ENCODE results near the gene DEPP1.

DEPP1 gene

GRCh38 chr10:44962870-44963738, 15.5 kb downstream of the DEPP1 start:
- Histone ChIP-seq H3K9me3 (ENCODE audit: insufficient read depth, low read length) (no peaks in the 10 kb centered on the region), H3K9ac (ENCODE audit: insufficient read length, low read depth) (no peak overlapping the region), H3K4me1 (ENCODE audit: insufficient read depth, insufficient read length) (peaks cover 9% of the 10 kb centered on the region), H3K36me3 (ENCODE audit: insufficient read depth, insufficient read length, low read length) (peaks cover 4% of the 10 kb centered on the region), H3K27me3 (ENCODE audit: insufficient read depth, insufficient read length) (peaks cover 9% of the 10 kb centered on the region), H3K4me3 (ENCODE audit: insufficient read length, low read depth) (no peak overlapping the region)
- TF ChIP-seq YY1 (IDR thresholded peaks at IDR 0.05; ENCODE audit: insufficient read depth, insufficient read length): no peak
- no peak for TF ChIP-seq SUZ12 (IDR thresholded peaks at IDR 0.05; ENCODE audit: extremely low read depth, insufficient read depth, insufficient read length)
- no peak for TF ChIP-seq ZNF274 (IDR thresholded peaks at IDR 0.05; ENCODE audit: low read depth, low read length)
- no peak for DNase-seq (ENCODE audit: low read depth, low spot score)

- TF ChIP-seq SUZ12 (IDR thresholded peaks at IDR 0.05; ENCODE audit: extremely low read depth, insufficient read depth, insufficient read length) (no peak), ZNF274 (IDR thresholded peaks at IDR 0.05; ENCODE audit: low read depth, low read length) (no peak), YY1 (IDR thresholded peaks at IDR 0.05; ENCODE audit: insufficient read depth, insufficient read length) (no peak)
- peaks cover 9% of the 10 kb centered on the region for H3K4me1 ChIP-seq (ENCODE audit: insufficient read depth, insufficient read length)
- H3K36me3 ChIP-seq (ENCODE audit: insufficient read depth, insufficient read length, low read length): peaks cover 4% of the 10 kb centered on the region
- no peaks in the 10 kb centered on the region for H3K9me3 ChIP-seq (ENCODE audit: insufficient read depth, low read length)
- H3K9ac ChIP-seq (ENCODE audit: insufficient read length, low read depth): no peak overlapping the region
- no peak overlapping the region for H3K4me3 ChIP-seq (ENCODE audit: insufficient read length, low read depth)
- DNase-seq (ENCODE audit: low read depth, low spot score): no peak
- H3K27me3 ChIP-seq (ENCODE audit: insufficient read depth, insufficient read length): peaks cover 9% of the 10 kb centered on the region
These were observed 16.5 kb downstream of the DEPP1 start for GRCh38 chr10:44961931-44962750.

GRCh38 chr10:44961230-44961571, 17.4 kb downstream of the DEPP1 start:
- Histone ChIP-seq H3K36me3 (ENCODE audit: insufficient read depth, insufficient read length, low read length) (peaks cover 10% of the 10 kb centered on the region), H3K27me3 (ENCODE audit: insufficient read depth, insufficient read length) (peaks cover 9% of the 10 kb centered on the region), H3K4me3 (ENCODE audit: insufficient read length, low read depth) (no peak overlapping the region), H3K4me1 (ENCODE audit: insufficient read depth, insufficient read length) (peaks cover 7% of the 10 kb centered on the region), H3K9ac (ENCODE audit: insufficient read length, low read depth) (no peak overlapping the region), H3K9me3 (ENCODE audit: insufficient read depth, low read length) (no peaks in the 10 kb centered on the region)
- no peak for TF ChIP-seq ZNF274 (IDR thresholded peaks at IDR 0.05; ENCODE audit: low read depth, low read length)
- no peak for TF ChIP-seq SUZ12 (IDR thresholded peaks at IDR 0.05; ENCODE audit: extremely low read depth, insufficient read depth, insufficient read length)
- no peak for TF ChIP-seq YY1 (IDR thresholded peaks at IDR 0.05; ENCODE audit: insufficient read depth, insufficient read length)
- DNase-seq (ENCODE audit: low read depth, low spot score): no peak

GRCh38 chr10:44960482-44961229, 18.0 kb downstream of the DEPP1 start:
- TF ChIP-seq SUZ12 (IDR thresholded peaks at IDR 0.05; ENCODE audit: extremely low read depth, insufficient read depth, insufficient read length) (no peak), ZNF274 (IDR thresholded peaks at IDR 0.05; ENCODE audit: low read depth, low read length) (no peak), YY1 (IDR thresholded peaks at IDR 0.05; ENCODE audit: insufficient read depth, insufficient read length) (no peak)
- Histone ChIP-seq H3K4me1 (ENCODE audit: insufficient read depth, insufficient read length) (peaks cover 6% of the 10 kb centered on the region), H3K36me3 (ENCODE audit: insufficient read depth, insufficient read length, low read length) (peaks cover 15% of the 10 kb centered on the region), H3K9me3 (ENCODE audit: insufficient read depth, low read length) (no peaks in the 10 kb centered on the region), H3K27me3 (ENCODE audit: insufficient read depth, insufficient read length) (peaks cover 9% of the 10 kb centered on the region), H3K4me3 (ENCODE audit: insufficient read length, low read depth) (peak overlapping the region; percentile 64), H3K9ac (ENCODE audit: insufficient read length, low read depth) (peak overlapping the region; percentile 34)
- no peak for DNase-seq (ENCODE audit: low read depth, low spot score)

GRCh38 chr10:44960088-44960460, 18.5 kb downstream of the DEPP1 start:
- TF ChIP-seq SUZ12 (IDR thresholded peaks at IDR 0.05; ENCODE audit: extremely low read depth, insufficient read depth, insufficient read length): no peak
- no peak for TF ChIP-seq YY1 (IDR thresholded peaks at IDR 0.05; ENCODE audit: insufficient read depth, insufficient read length)
- no peak for TF ChIP-seq ZNF274 (IDR thresholded peaks at IDR 0.05; ENCODE audit: low read depth, low read length)
- Histone ChIP-seq H3K36me3 (ENCODE audit: insufficient read depth, insufficient read length, low read length) (peaks cover 16% of the 10 kb centered on the region), H3K9me3 (ENCODE audit: insufficient read depth, low read length) (no peaks in the 10 kb centered on the region), H3K27me3 (ENCODE audit: insufficient read depth, insufficient read length) (peaks cover 9% of the 10 kb centered on the region), H3K9ac (ENCODE audit: insufficient read length, low read depth) (peak overlapping the region; percentile 79), H3K4me3 (ENCODE audit: insufficient read length, low read depth) (peak overlapping the region; percentile 64), H3K4me1 (ENCODE audit: insufficient read depth, insufficient read length) (peaks cover 3% of the 10 kb centered on the region)
- no peak for DNase-seq (ENCODE audit: low read depth, low spot score)

GRCh38 chr10:44959247-44960087, 19.1 kb downstream of the DEPP1 start, which contains the start of gene RASSF4:
RASSF4 (plus strand) TSS chr10:44959802; CDS start chr10:44970203, 10,401 bp downstream.
- peaks cover 9% of the 10 kb centered on the region for H3K27me3 ChIP-seq (ENCODE audit: insufficient read depth, insufficient read length)
- no peaks in the 10 kb centered on the region for H3K9me3 ChIP-seq (ENCODE audit: insufficient read depth, low read length)
- peak within 1 kb of the TSS; percentile 64 for H3K4me3 ChIP-seq (ENCODE audit: insufficient read length, low read depth)
- TF ChIP-seq YY1 (IDR thresholded peaks at IDR 0.05; ENCODE audit: insufficient read depth, insufficient read length): no peak
- peak; percentile 68 for DNase-seq (ENCODE audit: low read depth, low spot score)
- H3K9ac ChIP-seq (ENCODE audit: insufficient read length, low read depth): peak within 1 kb of the TSS; percentile 79
- peaks cover 18% of the 10 kb centered on the region for H3K36me3 ChIP-seq (ENCODE audit: insufficient read depth, insufficient read length, low read length)
- H3K4me1 ChIP-seq (ENCODE audit: insufficient read depth, insufficient read length): peaks cover 3% of the 10 kb centered on the region

Measured in NT2/D1 (cell line).